GM13976 (cell line): ENCODE measurements around the gene RHEX.

Source experiments
- DNase-seq: peaks from one replicate; pipeline ENCODE4 v3.0.0; 2012; ENCODE audit warnings: low spot score
- CTCF ChIP-seq: IDR thresholded peaks from 2 replicates; pipeline ENCODE4 v1.5.1; 2012; ENCODE audit warnings: borderline replicate concordance, mild to moderate bottlenecking; ENCODE audit not compliant: insufficient read depth; ENCODE audit errors: extremely low read depth, missing control alignments, control extremely low read depth
- in situ Hi-C: fragments of 300-500 bp; cut with MboI; formaldehyde crosslinking; loops from one replicate; pipeline ENCODE4 v1.12.0; 2022; ENCODE audit warnings: low sequenced_read_pairs, mixed read lengths, inconsistent platforms; ENCODE audit not compliant: unreplicated experiment

The RHEX gene

GRCh38 chr1:206010060-206010459 lies 42.9 kb upstream of the RHEX start:
- in situ Hi-C loops = no loop called here
- DNase-seq = no peak
- no peak for TF ChIP-seq CTCF

- in situ Hi-C loops = no loop called here
- TF ChIP-seq CTCF = no peak
- no peak for DNase-seq
These were observed 41.9 kb upstream of the RHEX start for GRCh38 chr1:206011057-206011456.

GRCh38 chr1:206012086-206012859 lies 40.7 kb upstream of the RHEX start:
- in situ Hi-C loops = no loop called here
- DNase-seq = peak; percentile 52
- no peak for TF ChIP-seq CTCF

- TF ChIP-seq CTCF = no peak
- in situ Hi-C loops = no loop called here
- DNase-seq = no peak
These were observed 39.8 kb upstream of the RHEX start for GRCh38 chr1:206013026-206013795.

GRCh38 chr1:206014601-206015000 lies 38.4 kb upstream of the RHEX start:
- DNase-seq = no peak
- in situ Hi-C loops = no loop called here
- TF ChIP-seq CTCF = no peak

GRCh38 chr1:206015071-206015470 lies 37.9 kb upstream of the RHEX start:
- in situ Hi-C loops = no loop called here
- no peak for TF ChIP-seq CTCF
- no peak for DNase-seq
